Adrenal gland (tissue), 12 donors: ENCODE results near the gene TNFRSF6B. TPM values are rescaled to one million over a fixed set of nuclear protein-coding genes. Genes with fewer than 3 reads are reported as not detected.

ENCODE experiments used
- DNase-seq, 7 donors: peaks; one replicate each; pipeline ENCODE4 v3.0.0-alpha.2; 2019 to 2020
- H3K27ac ChIP-seq, 5 donors: fragments of 200-600 bp; sonication (generic) in 4 of 5; 1 replicate in 3 of 5; 2 replicates in 2 of 5; pipeline versions ENCODE4 v1.5.1 to v1.8.0; 2016 to 2020; ENCODE audit warnings: mild to moderate bottlenecking in 1 of 5
- H3K27me3 ChIP-seq: fragments of 200-600 bp; 2 replicates; pipeline ENCODE4 v1.8.0; 2021
- H3K36me3 ChIP-seq, 2 donors: fragments of 200-600 bp; replicated peaks in 1 of 2; 1 replicate in 1 of 2; 2 replicates in 1 of 2; pipeline versions ENCODE4 v1.5.1 to v1.8.0; 2018 to 2022
- H3K4me1 ChIP-seq, 2 donors: fragments of 200-600 bp; replicated peaks in 1 of 2; 1 replicate in 1 of 2; 2 replicates in 1 of 2; pipeline versions ENCODE4 v1.5.1 to v1.8.0; 2018 to 2021
- H3K4me3 ChIP-seq, 4 donors: fragments of 200-600 bp; sonication (generic) in 3 of 4; one replicate each; pipeline ENCODE4 v1.5.1; 2016 to 2018
- H3K9me3 ChIP-seq, 3 donors: fragments of 200-600 bp; sonication (generic) in 1 of 3; replicated peaks in 1 of 3; 1 replicate in 2 of 3; 2 replicates in 1 of 3; pipeline versions ENCODE4 v1.5.1 to v1.8.0; 2016 to 2021
- POLR2A ChIP-seq, 2 donors: fragments of 450-650 bp; IDR thresholded peaks; one replicate each; pipeline ENCODE4 v1.6.1; 2017; ENCODE audit warnings: antibody characterized with exemption in 2 of 2, mild to moderate bottlenecking in 2 of 2, moderate library complexity in 1 of 2
- WGBS, 4 donors: extraction: QIAGEN DNeasy Blood & Tissue Kit in 2 of 4; methylation state at CpG; one replicate each; pipeline versions ENCODE4 v1.1.5 to v1.1.7; 2013 to 2017; 5-methylcytosine and 5-hydroxymethylcytosine counted together
- intact Hi-C, 2 donors: fragments of 100-400 bp; cut with DNase I; formaldehyde crosslinking; loops; one replicate each; pipeline versions ENCODE4 v1.14.1 to v1.15.0; 2022 to 2023
- polyA plus RNA-seq, 3 donors: library from polyadenylated mRNA; stranded (reverse); fragments of 200-250 nt in 2 of 3; fragments of 350-450 nt in 1 of 3; fragmentation: Illumina TruSeq in 1 of 3; extraction: RNeasy Lipid Tissue Mini Kit (QIAGEN cat#74804) in 1 of 3; gene quantifications; one replicate each; pipeline ENCODE4 v1.2.3, GENCODE V29; 2013 to 2014
- total RNA-seq, 9 donors: library from RNA; depleted of rRNA in 4 of 9; stranded (reverse); fragments of >200 nt in 4 of 9; fragments of 120-200 nt in 1 of 9; fragmentation: NEBNext Ultra II Directional in 1 of 9; extraction: Animal tissue kit (Norgen Biotek cat#: 25700) in 1 of 9; gene quantifications; one replicate each; pipeline versions ENCODE4 v1.1.0 to v1.2.4, GENCODE V29; 2013 to 2023
- TF ChIP-seq, protein P1 (sequence below), 6 experiments: fragments of 450-650 bp in 4 of 6; fragments of 200-600 bp in 2 of 6; sonication (generic) in 1 of 6; IDR thresholded peaks; 1 replicate in 5 of 6; 2 replicates in 1 of 6; pipeline versions ENCODE4 v1.5.1 to v1.8.0; 2016 to 2021; ENCODE audit warnings: antibody characterized with exemption in 6 of 6, mild to moderate bottlenecking in 2 of 6, moderate library complexity in 1 of 6
- donor health status: healthy with polysubstance abuse.
- donor health status: Bipolar disorder and iron deficiency.
- donor health status: DM: yes; HTN: yes; CAD: no.
- donor health status: DM: no; HTN: no; CAD: no.
- donor health status: DM: no; HTN: no; CAD: no.
- donor health status: DM: yes; HTN: yes; CAD: no.

Gene TNFRSF6B
- total and polyA plus RNA-seq, 12 donors, result 0.78 to 43.3 (median 3.2) TPM; not detected in 3

DNA sequence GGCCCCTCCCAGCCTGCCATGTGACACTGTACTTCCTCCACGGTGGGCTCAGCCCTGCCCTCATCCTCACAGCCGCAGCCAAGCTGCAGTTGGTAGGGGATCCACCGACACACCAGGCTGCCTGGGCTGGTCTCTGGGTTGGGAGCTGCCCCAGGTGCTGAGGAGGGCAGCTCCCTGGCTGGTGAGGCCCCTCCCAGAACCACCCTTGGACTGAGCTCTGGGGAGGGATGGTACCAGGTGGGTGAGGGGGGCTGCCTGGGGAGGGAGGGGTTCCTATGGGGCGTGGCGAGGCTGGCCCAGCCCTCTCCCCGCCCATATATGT lies 185 bp upstream of the TNFRSF6B start:
- TF ChIP-seq, protein P1, sequence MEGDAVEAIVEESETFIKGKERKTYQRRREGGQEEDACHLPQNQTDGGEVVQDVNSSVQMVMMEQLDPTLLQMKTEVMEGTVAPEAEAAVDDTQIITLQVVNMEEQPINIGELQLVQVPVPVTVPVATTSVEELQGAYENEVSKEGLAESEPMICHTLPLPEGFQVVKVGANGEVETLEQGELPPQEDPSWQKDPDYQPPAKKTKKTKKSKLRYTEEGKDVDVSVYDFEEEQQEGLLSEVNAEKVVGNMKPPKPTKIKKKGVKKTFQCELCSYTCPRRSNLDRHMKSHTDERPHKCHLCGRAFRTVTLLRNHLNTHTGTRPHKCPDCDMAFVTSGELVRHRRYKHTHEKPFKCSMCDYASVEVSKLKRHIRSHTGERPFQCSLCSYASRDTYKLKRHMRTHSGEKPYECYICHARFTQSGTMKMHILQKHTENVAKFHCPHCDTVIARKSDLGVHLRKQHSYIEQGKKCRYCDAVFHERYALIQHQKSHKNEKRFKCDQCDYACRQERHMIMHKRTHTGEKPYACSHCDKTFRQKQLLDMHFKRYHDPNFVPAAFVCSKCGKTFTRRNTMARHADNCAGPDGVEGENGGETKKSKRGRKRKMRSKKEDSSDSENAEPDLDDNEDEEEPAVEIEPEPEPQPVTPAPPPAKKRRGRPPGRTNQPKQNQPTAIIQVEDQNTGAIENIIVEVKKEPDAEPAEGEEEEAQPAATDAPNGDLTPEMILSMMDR (IDR thresholded peaks at IDR 0.05), result no peak
- no peak for TF ChIP-seq POLR2A (IDR thresholded peaks at IDR 0.05)
- Histone ChIP-seq H3K27me3 (no peaks in the 10 kb centered on the region), H3K36me3 (peaks cover 0 to 8% of the 10 kb centered on the region in 2 donors), H3K27ac (peak overlapping the region in 1 of 5 donors; percentile 35), H3K4me3 (no peak overlapping the region), H3K4me1 (peaks cover 27 to 38% of the 10 kb centered on the region in 2 donors), H3K9me3 (no peaks in the 10 kb centered on the region)
- intact Hi-C loops, result no loop called here
- 15 to 28% methylated on average over 6 of the region's 6 CpGs; no CpG with 5 or more reads in 2 of the 4 donors for WGBS, 4 donors
- DNase-seq, result peak in 4 of 7 donors; percentile 26 to 38 (median 35)

DNA sequence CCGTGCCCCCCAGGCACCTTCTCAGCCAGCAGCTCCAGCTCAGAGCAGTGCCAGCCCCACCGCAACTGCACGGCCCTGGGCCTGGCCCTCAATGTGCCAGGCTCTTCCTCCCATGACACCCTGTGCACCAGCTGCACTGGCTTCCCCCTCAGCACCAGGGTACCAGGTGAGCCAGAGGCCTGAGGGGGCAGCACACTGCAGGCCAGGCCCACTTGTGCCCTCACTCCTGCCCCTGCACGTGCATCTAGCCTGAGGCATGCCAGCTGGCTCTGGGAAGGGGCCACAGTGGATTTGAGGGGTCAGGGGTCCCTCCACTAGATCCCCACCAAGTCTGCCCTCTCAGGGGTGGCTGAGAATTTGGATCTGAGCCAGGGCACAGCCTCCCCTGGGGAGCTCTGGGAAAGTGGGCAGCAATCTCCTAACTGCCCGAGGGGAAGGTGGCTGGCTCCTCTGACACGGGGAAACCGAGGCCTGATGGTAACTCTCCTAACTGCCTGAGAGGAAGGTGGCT lies 960 bp downstream of the TNFRSF6B start:
- Histone ChIP-seq H3K9me3 (no peaks in the 10 kb centered on the region), H3K27me3 (no peaks in the 10 kb centered on the region), H3K27ac (no peak overlapping the region), H3K4me1 (peaks cover 27 to 38% of the 10 kb centered on the region in 2 donors), H3K4me3 (peak overlapping the region in 1 of 4 donors; percentile 38), H3K36me3 (peaks cover 0 to 8% of the 10 kb centered on the region in 2 donors)
- intact Hi-C loops, result no loop called here
- peak in 4 of 7 donors; percentile 25 to 38 (median 30) for DNase-seq
- TF ChIP-seq, protein P1 (IDR thresholded peaks at IDR 0.05), result no peak
- TF ChIP-seq POLR2A (IDR thresholded peaks at IDR 0.05), result no peak
- 31 to 69% (median 36%) methylated on average over 2 to 7 of the region's 7 CpGs for WGBS, 4 donors

DNA sequence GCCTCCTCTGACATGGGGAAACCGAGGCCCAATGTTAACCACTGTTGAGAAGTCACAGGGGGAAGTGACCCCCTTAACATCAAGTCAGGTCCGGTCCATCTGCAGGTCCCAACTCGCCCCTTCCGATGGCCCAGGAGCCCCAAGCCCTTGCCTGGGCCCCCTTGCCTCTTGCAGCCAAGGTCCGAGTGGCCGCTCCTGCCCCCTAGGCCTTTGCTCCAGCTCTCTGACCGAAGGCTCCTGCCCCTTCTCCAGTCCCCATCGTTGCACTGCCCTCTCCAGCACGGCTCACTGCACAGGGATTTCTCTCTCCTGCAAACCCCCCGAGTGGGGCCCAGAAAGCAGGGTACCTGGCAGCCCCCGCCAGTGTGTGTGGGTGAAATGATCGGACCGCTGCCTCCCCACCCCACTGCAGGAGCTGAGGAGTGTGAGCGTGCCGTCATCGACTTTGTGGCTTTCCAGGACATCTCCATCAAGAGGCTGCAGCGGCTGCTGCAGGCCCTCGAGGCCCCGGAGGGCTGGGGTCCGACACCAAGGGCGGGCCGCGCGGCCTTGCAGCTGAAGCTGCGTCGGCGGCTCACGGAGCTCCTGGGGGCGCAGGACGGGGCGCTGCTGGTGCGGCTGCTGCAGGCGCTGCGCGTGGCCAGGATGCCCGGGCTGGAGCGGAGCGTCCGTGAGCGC lies 1.6 kb downstream of the TNFRSF6B start:
- Histone ChIP-seq H3K27ac (no peak overlapping the region), H3K9me3 (no peaks in the 10 kb centered on the region), H3K4me3 (no peak overlapping the region), H3K36me3 (peaks cover 0 to 8% of the 10 kb centered on the region in 2 donors), H3K4me1 (peaks cover 27 to 38% of the 10 kb centered on the region in 2 donors), H3K27me3 (no peaks in the 10 kb centered on the region)
- TF ChIP-seq, protein P1 (IDR thresholded peaks at IDR 0.05), result no peak
- TF ChIP-seq POLR2A (IDR thresholded peaks at IDR 0.05), result no peak
- DNase-seq, result peak in 2 of 7 donors; percentile 24 to 26
- intact Hi-C loops, result no loop called here
- 68 to 77% (median 73%) methylated on average over 15 to 40 of the region's 40 CpGs for WGBS, 4 donors

DNA sequence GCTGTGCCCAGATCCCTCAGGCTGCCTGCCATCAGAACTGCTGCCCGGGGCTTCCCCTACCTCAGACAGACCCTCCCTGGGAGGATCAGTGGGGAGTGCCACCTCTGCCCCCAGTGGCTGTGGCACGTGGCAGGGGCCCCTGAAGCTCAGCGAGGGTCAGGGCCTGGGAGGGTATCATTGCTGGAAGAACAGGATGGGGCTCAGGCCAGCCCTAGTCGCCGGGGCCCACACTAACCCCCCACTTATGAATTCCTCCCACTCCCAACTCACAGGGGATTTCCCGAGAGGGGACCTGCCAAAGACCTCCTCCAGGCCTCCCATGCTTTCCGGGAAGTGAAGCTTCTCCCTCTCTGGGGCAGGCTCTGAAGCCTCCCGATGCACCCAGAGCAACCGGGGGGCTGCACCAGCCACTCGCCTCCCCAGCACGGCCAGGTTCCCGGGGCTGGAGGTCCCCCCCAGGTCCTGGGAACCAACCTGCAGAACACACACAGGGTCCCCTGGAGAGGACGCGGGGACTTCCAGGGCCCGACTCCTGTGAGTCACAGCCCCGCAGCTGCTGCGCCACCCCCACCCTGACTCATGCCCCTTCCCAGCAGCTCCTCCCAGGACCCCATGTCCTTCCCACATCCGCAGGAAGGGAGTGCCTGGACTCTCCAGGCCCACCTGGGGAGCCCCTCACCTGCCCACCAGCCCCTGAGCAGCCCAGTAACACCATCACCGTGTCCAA lies 2.5 kb downstream of the TNFRSF6B start:
- Histone ChIP-seq H3K4me3 (peak overlapping the region in 1 of 4 donors; percentile 26), H3K9me3 (no peaks in the 10 kb centered on the region), H3K27ac (peak overlapping the region in 3 of 5 donors; percentile 34 to 92 (median 82)), H3K27me3 (no peaks in the 10 kb centered on the region), H3K4me1 (peaks cover 27 to 38% of the 10 kb centered on the region in 2 donors), H3K36me3 (peaks cover 0 to 13% of the 10 kb centered on the region in 2 donors)
- TF ChIP-seq, protein P1 (IDR thresholded peaks at IDR 0.05), result no peak
- peak; percentile 77 to 92 (median 90) for DNase-seq
- 24 to 48% (median 42%) methylated on average over 5 to 19 of the region's 19 CpGs for WGBS, 4 donors
- intact Hi-C loops, result no loop called here
